Aorta (tissue), 5 donors: ENCODE measurements around the gene PDPR. TPM values are rescaled to one million over a fixed set of nuclear protein-coding genes. Genes with fewer than 3 reads are reported as not detected.
"Not testable (repeated sequence)": the region's sequence is repeated elsewhere in the genome, so short reads cannot be mapped to it uniquely, and the experiment has no call there.

Experiments
- ATAC-seq: fragments of 200-7000 bp; cut with Tn5 transposase; one replicate; pipeline ENCODE4 v1.9.1; 2022; ENCODE audit warnings: moderate library complexity; ENCODE audit not compliant: low FRiP score
- DNase-seq, 2 donors: peaks; one replicate each; pipeline ENCODE4 v3.0.0-alpha.2; 2020
- H3K27ac ChIP-seq, 2 donors: one replicate each; pipeline ENCODE4 v1.5.1; 2013; ENCODE audit warnings: low read length in 2 of 2, mild to moderate bottlenecking in 2 of 2, moderate library complexity in 2 of 2, control low read depth in 1 of 2, inconsistent platforms in 1 of 2, low read depth in 1 of 2
- H3K27me3 ChIP-seq, 2 donors: one replicate each; pipeline ENCODE4 v1.6.1; 2013; ENCODE audit warnings: control low read depth in 1 of 2, low read length in 1 of 2, mild to moderate bottlenecking in 1 of 2, moderate library complexity in 1 of 2; ENCODE audit not compliant: insufficient read depth in 2 of 2, control insufficient read depth in 1 of 2
- H3K36me3 ChIP-seq, 2 donors: one replicate each; pipeline ENCODE4 v1.6.1; 2013; ENCODE audit warnings: control low read depth in 1 of 2, low read length in 1 of 2, mild to moderate bottlenecking in 1 of 2; ENCODE audit not compliant: insufficient read depth in 2 of 2, control insufficient read depth in 1 of 2
- H3K4me1 ChIP-seq, 2 donors: one replicate each; pipeline ENCODE4 v1.6.1; 2013; ENCODE audit warnings: low read length in 2 of 2, control low read depth in 1 of 2, mild to moderate bottlenecking in 1 of 2, moderate library complexity in 1 of 2; ENCODE audit not compliant: insufficient read depth in 2 of 2, control insufficient read depth in 1 of 2
- H3K4me3 ChIP-seq, 2 donors: one replicate each; pipeline ENCODE4 v1.5.1; 2013; ENCODE audit warnings: low read length in 2 of 2, control low read depth in 1 of 2, mild to moderate bottlenecking in 1 of 2
- H3K9me3 ChIP-seq: one replicate; pipeline ENCODE4 v1.6.1; 2013; ENCODE audit warnings: mild to moderate bottlenecking, low read length; ENCODE audit not compliant: control insufficient read depth
- WGBS, 2 donors: extraction: QIAGEN DNeasy Blood & Tissue Kit; methylation state at CpG; one replicate each; pipeline ENCODE4 v1.1.7; 2013; 5-methylcytosine and 5-hydroxymethylcytosine counted together
- intact Hi-C, 2 donors: fragments of 100-400 bp; cut with DNase I; formaldehyde crosslinking; loops; one replicate each; pipeline versions ENCODE4 v1.14.2 to v1.15.0; 2022
- polyA plus RNA-seq, 2 donors: library from polyadenylated mRNA; stranded (reverse); fragments of 200-250 nt; gene quantifications; one replicate each; pipeline ENCODE4 v1.2.3, GENCODE V29; 2013
- total RNA-seq, 2 donors: library from RNA; stranded (reverse); fragmentation: NEBNext Ultra II Directional; extraction: Animal tissue kit (Norgen Biotek cat#: 25700); gene quantifications; one replicate each; pipeline ENCODE4 v1.2.1, GENCODE V29; 2021
- donor health status: healthy with polysubstance abuse.
- donor health status: Bipolar disorder and iron deficiency.
- donor health status: DM: no; HTN: no; CAD: no.
- donor health status: DM: no; HTN: no; CAD: no.
- donor health status: DM: yes; HTN: yes; CAD: no.

Gene PDPR
- total and polyA plus RNA-seq, 4 donors: 2.9 to 38.8 (median 25.1) TPM

GRCh38 chr16:70188608-70188915 is 74.4 kb downstream of the PDPR start:
- H3K9me3 ChIP-seq, H3K36me3 ChIP-seq, H3K27me3 ChIP-seq, H3K27ac ChIP-seq, H3K4me3 ChIP-seq, intact Hi-C loops, H3K4me1 ChIP-seq: not testable (repeated sequence)
- ATAC-seq: peak; percentile 77
- DNase-seq: peak in 1 of 2 donors; percentile 65
- WGBS, 2 donors: 0% methylated on average over 11 to 13 of the region's 22 CpGs

GRCh38 chr16:70190574-70190973 is 76.4 kb downstream of the PDPR start:
- H3K27ac ChIP-seq, ATAC-seq, DNase-seq, H3K9me3 ChIP-seq, H3K4me1 ChIP-seq, intact Hi-C loops, H3K36me3 ChIP-seq, H3K27me3 ChIP-seq, H3K4me3 ChIP-seq: not testable (repeated sequence)
- no CpG with 5 or more reads among the region's 5 CpGs for WGBS, 2 donors

GRCh38 chr16:70196683-70197300 is 82.7 kb downstream of the PDPR start:
- H3K4me1 ChIP-seq, H3K4me3 ChIP-seq, intact Hi-C loops, H3K36me3 ChIP-seq, H3K9me3 ChIP-seq, DNase-seq, H3K27me3 ChIP-seq: not testable (repeated sequence)
- ATAC-seq: peak; percentile 78
- WGBS, 2 donors: 6 to 13% methylated on average over 8 of the region's 12 CpGs
- peak overlapping the region in 1 of 2 donors; percentile 50 for H3K27ac ChIP-seq

DNA sequence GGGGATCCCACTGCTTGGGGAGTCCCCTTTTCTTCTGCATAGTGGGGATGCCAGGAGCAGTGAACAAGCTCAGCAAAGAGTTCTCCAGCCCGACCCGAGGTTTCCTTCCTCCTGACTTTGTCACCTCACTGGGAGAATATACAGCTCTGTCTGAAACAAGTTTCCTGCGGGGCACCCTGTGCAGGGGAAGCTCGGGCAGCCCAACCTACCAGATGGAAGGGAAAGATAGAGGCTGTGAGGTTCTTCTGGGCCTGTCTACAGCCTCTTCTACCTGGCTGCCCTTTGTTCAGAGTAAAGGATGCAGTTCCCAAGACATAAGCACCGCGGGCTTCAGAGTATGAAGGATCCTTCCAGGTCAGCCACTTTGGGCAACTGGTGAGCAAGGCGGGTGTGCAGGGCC is 83.5 kb downstream of the PDPR start:
- H3K27me3 ChIP-seq, H3K27ac ChIP-seq, intact Hi-C loops, DNase-seq, ATAC-seq, H3K36me3 ChIP-seq, H3K9me3 ChIP-seq, H3K4me1 ChIP-seq, H3K4me3 ChIP-seq: not testable (repeated sequence)
- WGBS, 2 donors: 86 to 87% methylated on average over 7 of the region's 7 CpGs

GRCh38 chr16:70198230-70198629 is 84.1 kb downstream of the PDPR start:
- DNase-seq, H3K27ac ChIP-seq, H3K4me3 ChIP-seq, H3K36me3 ChIP-seq, intact Hi-C loops, H3K4me1 ChIP-seq, H3K27me3 ChIP-seq, H3K9me3 ChIP-seq, ATAC-seq: not testable (repeated sequence)
- 90 to 91% methylated on average over 9 of the region's 9 CpGs for WGBS, 2 donors

GRCh38 chr16:70198666-70199065 is 84.5 kb downstream of the PDPR start:
- H3K27ac ChIP-seq, intact Hi-C loops, H3K27me3 ChIP-seq, H3K4me3 ChIP-seq, H3K36me3 ChIP-seq, ATAC-seq, DNase-seq, H3K4me1 ChIP-seq, H3K9me3 ChIP-seq: not testable (repeated sequence)
- 42 to 53% methylated on average over 3 of the region's 3 CpGs for WGBS, 2 donors

DNA sequence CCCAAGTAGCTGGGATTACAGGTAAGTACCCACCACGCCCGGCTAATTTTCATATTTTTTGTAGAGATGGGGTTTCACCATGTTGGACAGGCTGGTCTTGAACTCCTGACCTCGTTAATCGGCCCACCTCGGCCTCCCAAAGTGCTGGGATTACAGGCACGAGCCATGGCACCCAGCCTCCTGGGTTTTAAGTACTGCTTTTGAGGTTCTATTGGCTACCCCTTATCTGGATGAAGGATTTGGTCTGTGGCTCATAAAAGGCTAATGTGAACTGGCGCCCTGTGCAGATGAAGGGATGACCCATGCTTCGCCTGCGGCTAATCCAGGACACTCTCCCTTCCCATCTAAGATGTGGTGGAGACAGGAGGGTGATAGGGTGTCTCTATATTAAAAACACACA is 85.0 kb downstream of the PDPR start:
- H3K4me1 ChIP-seq, intact Hi-C loops, H3K36me3 ChIP-seq, H3K27me3 ChIP-seq, DNase-seq, H3K9me3 ChIP-seq, H3K4me3 ChIP-seq, ATAC-seq, H3K27ac ChIP-seq: not testable (repeated sequence)
- 91 to 94% methylated on average over 9 of the region's 9 CpGs for WGBS, 2 donors

DNA sequence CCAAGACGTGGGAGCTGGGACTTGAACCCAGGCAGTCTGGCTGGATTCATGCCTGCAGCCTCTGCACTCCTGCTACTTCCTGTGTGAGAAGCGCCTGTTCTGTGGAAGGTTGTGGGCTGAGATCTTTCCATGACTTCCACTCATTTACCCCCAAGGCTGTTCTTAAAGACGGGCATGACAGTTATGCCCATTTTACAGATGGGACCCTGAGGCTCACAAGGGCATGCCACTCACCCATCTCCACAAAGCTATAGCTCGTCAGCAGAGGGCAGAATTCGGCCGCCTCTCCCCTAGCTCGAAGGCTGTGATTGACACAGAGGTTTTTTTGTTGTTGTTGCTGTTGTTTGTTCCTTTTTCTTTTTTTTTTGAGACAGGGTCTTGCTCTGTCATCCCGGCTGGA is 85.9 kb downstream of the PDPR start:
- not testable (repeated sequence) for DNase-seq, ATAC-seq

GRCh38 chr16:70203508-70203907 is 89.4 kb downstream of the PDPR start:
- H3K4me3 ChIP-seq, H3K27me3 ChIP-seq, DNase-seq, H3K4me1 ChIP-seq, H3K36me3 ChIP-seq, H3K27ac ChIP-seq, H3K9me3 ChIP-seq, ATAC-seq, intact Hi-C loops: not testable (repeated sequence)
- 78 to 81% methylated on average over 3 to 4 of the region's 7 CpGs for WGBS, 2 donors

More for the DNA sequence above, 85.9 kb downstream of the PDPR start:
- H3K4me3 ChIP-seq, intact Hi-C loops, H3K4me1 ChIP-seq, H3K36me3 ChIP-seq, H3K27me3 ChIP-seq, H3K27ac ChIP-seq, H3K9me3 ChIP-seq: not testable (repeated sequence)
- 88 to 93% methylated on average over 7 to 8 of the region's 8 CpGs for WGBS, 2 donors
